B cell (primary cell): Measurements from ENCODE around the gene OCIAD2.

Experiments used
- EZH2 ChIP-seq: IDR thresholded peaks from 2 replicates; pipeline ENCODE4 v1.6.1; 2012; ENCODE audit warnings: borderline replicate concordance, low read depth, mild to moderate bottlenecking, moderate library complexity, low read length; ENCODE audit not compliant: insufficient read depth, poor library complexity, severe bottlenecking
- TF ChIP-seq, protein P1 (sequence below): fragments of 200-600 bp; IDR thresholded peaks from one replicate; pipeline ENCODE4 v1.8.0; 2022; ENCODE audit warnings: antibody characterized with exemption, mild to moderate bottlenecking

DNA sequence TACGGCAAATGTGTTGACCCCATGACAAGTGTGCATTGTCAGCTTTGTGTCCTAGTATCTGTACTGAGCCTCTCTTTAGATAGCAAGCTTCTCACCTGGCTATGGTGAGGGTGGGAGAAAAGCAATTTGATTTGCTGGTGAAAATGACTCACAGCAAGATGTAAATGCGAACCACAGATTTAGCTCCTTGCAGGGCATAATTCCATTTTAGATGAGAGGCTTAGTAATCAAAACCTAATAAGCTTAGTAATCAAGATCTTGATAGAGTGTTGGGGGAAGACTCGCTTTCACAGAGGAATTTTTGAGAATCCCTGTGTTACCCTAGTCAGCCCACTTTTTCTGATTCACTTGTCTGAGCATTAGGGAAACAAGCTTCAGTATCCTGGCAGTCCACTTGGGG lies 7.7 kb upstream of the OCIAD2 start:
- TF ChIP-seq, protein P1, sequence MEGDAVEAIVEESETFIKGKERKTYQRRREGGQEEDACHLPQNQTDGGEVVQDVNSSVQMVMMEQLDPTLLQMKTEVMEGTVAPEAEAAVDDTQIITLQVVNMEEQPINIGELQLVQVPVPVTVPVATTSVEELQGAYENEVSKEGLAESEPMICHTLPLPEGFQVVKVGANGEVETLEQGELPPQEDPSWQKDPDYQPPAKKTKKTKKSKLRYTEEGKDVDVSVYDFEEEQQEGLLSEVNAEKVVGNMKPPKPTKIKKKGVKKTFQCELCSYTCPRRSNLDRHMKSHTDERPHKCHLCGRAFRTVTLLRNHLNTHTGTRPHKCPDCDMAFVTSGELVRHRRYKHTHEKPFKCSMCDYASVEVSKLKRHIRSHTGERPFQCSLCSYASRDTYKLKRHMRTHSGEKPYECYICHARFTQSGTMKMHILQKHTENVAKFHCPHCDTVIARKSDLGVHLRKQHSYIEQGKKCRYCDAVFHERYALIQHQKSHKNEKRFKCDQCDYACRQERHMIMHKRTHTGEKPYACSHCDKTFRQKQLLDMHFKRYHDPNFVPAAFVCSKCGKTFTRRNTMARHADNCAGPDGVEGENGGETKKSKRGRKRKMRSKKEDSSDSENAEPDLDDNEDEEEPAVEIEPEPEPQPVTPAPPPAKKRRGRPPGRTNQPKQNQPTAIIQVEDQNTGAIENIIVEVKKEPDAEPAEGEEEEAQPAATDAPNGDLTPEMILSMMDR: no peak
- no peak for TF ChIP-seq EZH2
